Measurements from ENCODE around the gene DENND1B. TPM values are rescaled to one million over a fixed set of nuclear protein-coding genes. Genes with fewer than 3 reads are reported as not detected.

DENND1B gene
- total and polyA plus RNA-seq, 9 of the 15 experiments (the other 6 are each of a cell fraction or from before 2014, with no cell fraction given) = 2.1 to 12.1 (median 7.5) TPM

DNA sequence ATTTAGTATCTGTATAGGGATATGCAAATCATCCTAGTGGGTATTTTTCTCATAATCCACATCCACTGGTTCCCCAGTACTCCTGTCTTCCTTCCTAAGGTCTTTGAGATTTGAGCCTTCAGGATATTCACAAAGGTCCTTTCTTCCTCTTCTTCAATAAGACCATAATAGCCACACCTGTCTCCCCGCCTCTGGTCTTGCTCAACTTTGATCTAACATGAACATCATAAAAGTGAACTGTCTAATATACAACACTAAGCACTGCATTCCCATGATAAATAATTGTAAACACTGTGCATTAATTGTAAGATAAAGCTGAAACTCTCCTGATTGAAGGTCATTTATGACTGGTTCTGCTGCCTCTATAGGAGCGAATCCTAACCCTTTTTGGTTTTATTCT lies 184.6 kb downstream of the DENND1B start (continued):
- TF ChIP-seq, protein P1, sequence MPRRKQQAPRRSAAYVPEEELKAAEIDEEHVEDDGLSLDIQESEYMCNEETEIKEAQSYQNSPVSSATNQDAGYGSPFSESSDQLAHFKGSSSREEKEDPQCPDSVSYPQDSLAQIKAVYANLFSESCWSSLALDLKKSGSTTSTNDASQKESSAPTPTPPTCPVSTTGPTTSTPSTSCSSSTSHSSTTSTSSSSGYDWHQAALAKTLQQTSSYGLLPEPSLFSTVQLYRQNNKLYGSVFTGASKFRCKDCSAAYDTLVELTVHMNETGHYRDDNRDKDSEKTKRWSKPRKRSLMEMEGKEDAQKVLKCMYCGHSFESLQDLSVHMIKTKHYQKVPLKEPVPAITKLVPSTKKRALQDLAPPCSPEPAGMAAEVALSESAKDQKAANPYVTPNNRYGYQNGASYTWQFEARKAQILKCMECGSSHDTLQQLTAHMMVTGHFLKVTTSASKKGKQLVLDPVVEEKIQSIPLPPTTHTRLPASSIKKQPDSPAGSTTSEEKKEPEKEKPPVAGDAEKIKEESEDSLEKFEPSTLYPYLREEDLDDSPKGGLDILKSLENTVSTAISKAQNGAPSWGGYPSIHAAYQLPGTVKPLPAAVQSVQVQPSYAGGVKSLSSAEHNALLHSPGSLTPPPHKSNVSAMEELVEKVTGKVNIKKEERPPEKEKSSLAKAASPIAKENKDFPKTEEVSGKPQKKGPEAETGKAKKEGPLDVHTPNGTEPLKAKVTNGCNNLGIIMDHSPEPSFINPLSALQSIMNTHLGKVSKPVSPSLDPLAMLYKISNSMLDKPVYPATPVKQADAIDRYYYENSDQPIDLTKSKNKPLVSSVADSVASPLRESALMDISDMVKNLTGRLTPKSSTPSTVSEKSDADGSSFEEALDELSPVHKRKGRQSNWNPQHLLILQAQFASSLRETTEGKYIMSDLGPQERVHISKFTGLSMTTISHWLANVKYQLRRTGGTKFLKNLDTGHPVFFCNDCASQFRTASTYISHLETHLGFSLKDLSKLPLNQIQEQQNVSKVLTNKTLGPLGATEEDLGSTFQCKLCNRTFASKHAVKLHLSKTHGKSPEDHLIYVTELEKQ (CRISPR knock-in tag; IDR thresholded peaks at IDR 0.05) = no peak
- TF ChIP-seq, protein P2, sequence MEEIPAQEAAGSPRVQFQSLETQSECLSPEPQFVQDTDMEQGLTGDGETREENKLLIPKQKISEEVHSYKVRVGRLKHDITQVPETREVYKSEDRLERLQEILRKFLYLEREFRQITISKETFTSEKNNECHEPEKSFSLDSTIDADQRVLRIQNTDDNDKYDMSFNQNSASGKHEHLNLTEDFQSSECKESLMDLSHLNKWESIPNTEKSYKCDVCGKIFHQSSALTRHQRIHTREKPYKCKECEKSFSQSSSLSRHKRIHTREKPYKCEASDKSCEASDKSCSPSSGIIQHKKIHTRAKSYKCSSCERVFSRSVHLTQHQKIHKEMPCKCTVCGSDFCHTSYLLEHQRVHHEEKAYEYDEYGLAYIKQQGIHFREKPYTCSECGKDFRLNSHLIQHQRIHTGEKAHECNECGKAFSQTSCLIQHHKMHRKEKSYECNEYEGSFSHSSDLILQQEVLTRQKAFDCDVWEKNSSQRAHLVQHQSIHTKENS (CRISPR knock-in tag; IDR thresholded peaks at IDR 0.05) = no peak
- no peak for TF ChIP-seq SREBF2 (CRISPR knock-in tag; IDR thresholded peaks at IDR 0.05)

DNA sequence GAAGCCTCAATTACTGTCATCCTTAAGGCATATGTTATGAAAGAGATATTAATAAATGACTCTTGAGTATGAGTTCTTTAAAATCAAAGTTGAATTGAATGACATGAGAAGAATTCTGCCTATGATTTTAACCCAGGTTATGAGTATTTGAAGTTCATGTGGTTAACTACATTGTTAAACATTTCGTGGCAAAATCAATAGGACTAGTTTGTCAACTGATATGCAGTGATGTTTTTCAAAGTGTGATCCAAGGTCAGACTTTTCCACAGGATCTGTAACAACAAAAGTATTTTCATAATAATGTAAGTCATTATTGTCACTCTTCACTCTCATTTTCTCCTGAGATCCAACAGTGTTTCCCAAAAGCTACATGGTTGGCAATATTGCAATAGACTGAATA lies 189.5 kb downstream of the DENND1B start:
- no TSS peak for BruUV-seq (replicated peaks)
- ChIA-PET POLR2A (no interaction called here), CTCF (ENCODE audit: low intra/inter-chr PET ratio) (no interaction called here)
- in situ Hi-C loops (cut with MboI) = no loop called here
- Histone ChIP-seq H3K4me3 (no peak overlapping the region), H4K20me1 (replicated peaks; ENCODE audit: control insufficient read depth, insufficient read depth, low read length) (no peaks in the 10 kb centered on the region), H3K79me2 (ENCODE audit: control insufficient read depth, insufficient read depth, low read length) (no peaks in the 10 kb centered on the region), H3K27ac (ENCODE audit: extremely low read depth, low read depth, low read length) (no peak overlapping the region), H3K9me1 (ENCODE audit: control insufficient read depth, insufficient read depth, low read length) (no peaks in the 10 kb centered on the region), H3K27me3 (ENCODE audit: control insufficient read depth in 2 of 2, insufficient read depth in 2 of 2, low read length in 2 of 2) (no peaks in the 10 kb centered on the region), H2AFZ (ENCODE audit: low read depth, low read length) (no peak overlapping the region), H3K9me3 (replicated peaks; ENCODE audit: control insufficient read depth, insufficient read depth, low read depth, low read length) (no peaks in the 10 kb centered on the region), H3K9ac (ENCODE audit: insufficient read depth in 1 of 2, low read depth in 2 of 2, low read length in 2 of 2) (no peak overlapping the region), H3K4me2 (ENCODE audit: insufficient read depth, low read length) (no peak overlapping the region), H3K36me3 (ENCODE audit: control insufficient read depth, insufficient read depth, low read length) (no peaks in the 10 kb centered on the region), H3K4me1 (replicated peaks in 1 of 2; ENCODE audit: control insufficient read depth in 2 of 2, insufficient read depth in 2 of 2, low read length in 2 of 2) (no peaks in the 10 kb centered on the region)
- WGBS (ENCODE audit: insufficient coverage, low coverage, missing lambda C conversion rate) = 40% methylated on average over 1 of the region's 1 CpG
- DNase-seq (ENCODE audit: extremely low read depth in 1 of 4, low spot score in 3 of 4) (no peak), FAIRE-seq (no peak), ATAC-seq (no peak)
- intact Hi-C loops (cut with micrococcal nuclease) = no loop called here
- TF ChIP-seq CCAR2 (IDR thresholded peaks at IDR 0.05; ENCODE audit: low read depth, low read length) (no peak), SRF (CRISPR knock-in tag; IDR thresholded peaks at IDR 0.05) (no peak), ZKSCAN3 (CRISPR knock-in tag; IDR thresholded peaks at IDR 0.05) (no peak), ZFP36 (IDR thresholded peaks at IDR 0.05; ENCODE audit: low read depth, low read length, partially characterized antibody) (no peak), ZNF77 (CRISPR knock-in tag; IDR thresholded peaks at IDR 0.05) (no peak), CEBPB (tag; IDR thresholded peaks at IDR 0.05) (no peak), YY1 (IDR thresholded peaks at IDR 0.05; ENCODE audit: borderline replicate concordance in 1 of 3, control insufficient read depth in 1 of 3, extremely low read depth in 1 of 3, insufficient read depth in 3 of 3, insufficient read length in 1 of 3, insufficient replicate concordance in 2 of 3, low read depth in 1 of 3, low read length in 2 of 3) (no peak), ZFP1 (CRISPR knock-in tag; IDR thresholded peaks at IDR 0.05) (no peak), MTA3 (IDR thresholded peaks at IDR 0.05; ENCODE audit: borderline replicate concordance) (no peak), PTTG1 (tag; IDR thresholded peaks at IDR 0.05; ENCODE audit: low read depth) (no peak), TCFL5 (CRISPR knock-in tag; conservative IDR thresholded peaks at IDR 0.05) (no peak)
- TF ChIP-seq, protein P3, sequence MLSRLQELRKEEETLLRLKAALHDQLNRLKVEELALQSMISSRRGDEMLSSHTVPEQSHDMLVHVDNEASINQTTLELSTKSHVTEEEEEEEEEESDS (CRISPR knock-in tag; IDR thresholded peaks at IDR 0.05) = no peak
- TF ChIP-seq, protein P4, sequence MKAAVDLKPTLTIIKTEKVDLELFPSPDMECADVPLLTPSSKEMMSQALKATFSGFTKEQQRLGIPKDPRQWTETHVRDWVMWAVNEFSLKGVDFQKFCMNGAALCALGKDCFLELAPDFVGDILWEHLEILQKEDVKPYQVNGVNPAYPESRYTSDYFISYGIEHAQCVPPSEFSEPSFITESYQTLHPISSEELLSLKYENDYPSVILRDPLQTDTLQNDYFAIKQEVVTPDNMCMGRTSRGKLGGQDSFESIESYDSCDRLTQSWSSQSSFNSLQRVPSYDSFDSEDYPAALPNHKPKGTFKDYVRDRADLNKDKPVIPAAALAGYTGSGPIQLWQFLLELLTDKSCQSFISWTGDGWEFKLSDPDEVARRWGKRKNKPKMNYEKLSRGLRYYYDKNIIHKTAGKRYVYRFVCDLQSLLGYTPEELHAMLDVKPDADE (conservative IDR thresholded peaks at IDR 0.05; ENCODE audit: control insufficient read depth, low read depth, low read length) = no peak
